B cell (primary cell): ENCODE results near the gene ESYT3. TPM values are rescaled to one million over a fixed set of nuclear protein-coding genes. Genes with fewer than 3 reads are reported as not detected.

ENCODE experiments used
- ATAC-seq: fragments of 200-7000 bp; cut with Tn5 transposase; one replicate; pipeline ENCODE4 v1.10.0; 2021; ENCODE audit warnings: low read depth, mild to moderate bottlenecking, moderate number of reproducible peaks, moderate library complexity
- CTCF ChIA-PET: fragments of 350-600 bp; sonication (Branson Sonifier 250); formaldehyde crosslinking; loops from one replicate; lab custom pipeline; 2021; ENCODE audit warnings: antibody characterized with exemption, inconsistent platforms; lab: Charles Lee
- POLR2A ChIA-PET: fragments of 350-600 bp; sonication (Branson Sonifier 250); formaldehyde crosslinking; loops from one replicate; lab custom pipeline; 2021; ENCODE audit warnings: antibody characterized with exemption; lab: Charles Lee
- DNase-seq: peaks from one replicate; pipeline ENCODE4 v3.0.0; 2013
- H2AFZ ChIP-seq: 2 replicates; pipeline ENCODE4 v1.6.1; 2012; ENCODE audit warnings: mild to moderate bottlenecking, low read depth, low read length; ENCODE audit not compliant: insufficient read depth, poor library complexity, severe bottlenecking
- H3K27ac ChIP-seq, 2 donors: 1 replicate in 1 of 2; 2 replicates in 1 of 2; pipeline ENCODE4 v1.5.1; 2012 to 2013; ENCODE audit warnings: low read length in 2 of 2, mild to moderate bottlenecking in 2 of 2, moderate library complexity in 1 of 2
- H3K27me3 ChIP-seq, 4 experiments: fragments of 200-600 bp in 1 of 4; sonication (generic) in 1 of 4; replicated peaks in 1 of 4; 1 replicate in 2 of 4; 2 replicates in 2 of 4; pipeline versions ENCODE4 v1.6.1 to v1.7.0; 2013 to 2016; ENCODE audit warnings: low read length in 3 of 4, mild to moderate bottlenecking in 2 of 4, mixed read lengths in 1 of 4, moderate library complexity in 1 of 4; ENCODE audit not compliant: insufficient read depth in 4 of 4, control insufficient read depth in 3 of 4; ENCODE audit errors: control extremely low read depth in 1 of 4
- H3K36me3 ChIP-seq, 2 experiments: replicated peaks in 1 of 2; 1 replicate in 1 of 2; 2 replicates in 1 of 2; pipeline versions ENCODE4 v1.6.1 to v1.7.1; 2013; ENCODE audit warnings: low read length in 1 of 2; ENCODE audit not compliant: insufficient read depth in 2 of 2, control insufficient read depth in 1 of 2; ENCODE audit errors: control extremely low read depth in 1 of 2, extremely low read depth in 1 of 2
- H3K4me1 ChIP-seq, 2 donors: fragments of 200-600 bp in 1 of 2; sonication (generic) in 1 of 2; 1 replicate in 1 of 2; 2 replicates in 1 of 2; pipeline versions ENCODE4 v1.5.1 to v1.6.1; 2013 to 2017; ENCODE audit warnings: low read length in 2 of 2; ENCODE audit not compliant: control insufficient read depth in 2 of 2, insufficient read depth in 2 of 2
- H3K4me2 ChIP-seq: replicated peaks from 2 replicates; pipeline ENCODE3; 2012; ENCODE audit warnings: mild to moderate bottlenecking, low read depth, low read length; ENCODE audit not compliant: poor library complexity, severe bottlenecking
- H3K4me3 ChIP-seq, 5 experiments: fragments of 200-600 bp in 1 of 5; sonication (generic) in 1 of 5; 1 replicate in 3 of 5; 2 replicates in 2 of 5; pipeline versions ENCODE4 v1.5.1 to v1.7.0; 2011 to 2016; ENCODE audit warnings: low read length in 4 of 5, mild to moderate bottlenecking in 4 of 5, low read depth in 2 of 5, control low read depth in 1 of 5, moderate library complexity in 1 of 5; ENCODE audit not compliant: insufficient read depth in 1 of 5; ENCODE audit errors: control extremely low read depth in 1 of 5, extremely low read depth in 1 of 5
- H3K79me2 ChIP-seq: fragments of 200-600 bp; sonication (generic); one replicate; pipeline ENCODE4 v1.6.0; 2016; ENCODE audit warnings: low read length; ENCODE audit not compliant: control insufficient read depth, insufficient read depth
- H3K9ac ChIP-seq: fragments of 200-600 bp; sonication (generic); 2 replicates; pipeline ENCODE4 v1.6.1; 2017; ENCODE audit warnings: mild to moderate bottlenecking, low read length, moderate library complexity
- H3K9me3 ChIP-seq, 3 donors: one replicate each; pipeline versions ENCODE4 v1.6.1 to v1.7.1; 2013; ENCODE audit warnings: low read length in 2 of 3; ENCODE audit not compliant: control insufficient read depth in 2 of 3, insufficient read depth in 1 of 3; ENCODE audit errors: control extremely low read depth in 1 of 3
- H4K20me1 ChIP-seq: 2 replicates; pipeline ENCODE4 v1.6.0; 2012; ENCODE audit warnings: mild to moderate bottlenecking, low read length; ENCODE audit not compliant: insufficient read depth, control insufficient read depth, poor library complexity, severe bottlenecking
- H3K27ac Mint-ChIP-seq: one replicate; pipeline ENCODE4 v1.8.0; 2021; ENCODE audit warnings: mixed read lengths
- H3K27me3 Mint-ChIP-seq: one replicate; pipeline ENCODE4 v1.8.0; 2021; ENCODE audit warnings: mixed read lengths
- H3K4me1 Mint-ChIP-seq: one replicate; pipeline ENCODE4 v1.8.0; 2021; ENCODE audit warnings: mixed read lengths
- H3K4me3 Mint-ChIP-seq: one replicate; pipeline ENCODE4 v1.8.0; 2021; ENCODE audit warnings: mixed read lengths
- H3K9me3 Mint-ChIP-seq: one replicate; pipeline ENCODE4 v1.8.0; 2022; ENCODE audit warnings: mixed read lengths; ENCODE audit not compliant: insufficient read depth
- EZH2 ChIP-seq: IDR thresholded peaks from 2 replicates; pipeline ENCODE4 v1.6.1; 2012; ENCODE audit warnings: borderline replicate concordance, low read depth, mild to moderate bottlenecking, moderate library complexity, low read length; ENCODE audit not compliant: insufficient read depth, poor library complexity, severe bottlenecking
- WGBS: methylation state at CpG from one replicate; pipeline ENCODE4 v1.1.5; 2013; ENCODE audit warnings: missing lambda C conversion rate; ENCODE audit not compliant: insufficient coverage; 5-methylcytosine and 5-hydroxymethylcytosine counted together
- intact Hi-C: fragments of 100-400 bp; cut with micrococcal nuclease; formaldehyde crosslinking; loops from one replicate; pipeline ENCODE4 v1.10.0; 2022
- polyA plus RNA-seq: library from polyadenylated mRNA; depleted of rRNA; stranded (reverse); fragments of >200 nt; gene quantifications from 2 replicates; pipeline ENCODE4 v1.2.3, GENCODE V29; 2012
- total RNA-seq, 2 donors: library from RNA; stranded (reverse); fragments of 120-200 nt in 1 of 2; gene quantifications; 1 replicate in 1 of 2; 2 replicates in 1 of 2; pipeline versions ENCODE4 v1.2.3 to v1.2.4, GENCODE V29; 2013 to 2022
- TF ChIP-seq, protein P1 (sequence below): fragments of 200-600 bp; IDR thresholded peaks from one replicate; pipeline ENCODE4 v1.8.0; 2022; ENCODE audit warnings: antibody characterized with exemption, mild to moderate bottlenecking

The ESYT3 gene
- total and polyA plus RNA-seq, 2 donors (not counting 1 experiment from before 2014, with no cell fraction given) = not detected

DNA sequence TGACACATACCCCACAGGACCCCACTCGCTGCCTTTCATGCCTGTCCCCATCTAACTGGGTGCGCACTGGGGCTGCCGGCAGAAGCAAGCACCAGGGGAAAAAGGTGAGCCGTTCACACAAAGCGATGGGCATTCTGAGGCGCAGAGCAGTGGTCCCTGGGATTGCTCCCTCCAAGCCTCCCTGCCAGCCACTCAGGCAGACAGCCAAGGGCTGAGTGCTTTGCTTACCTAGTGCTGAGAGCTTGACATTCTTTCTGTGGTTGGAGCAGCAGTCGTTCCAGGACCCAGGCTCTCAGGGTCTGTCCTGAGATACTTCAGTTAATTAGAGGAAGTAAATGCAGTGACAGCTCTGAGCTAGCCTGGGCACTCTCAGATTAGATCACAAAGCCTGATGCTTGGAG is 5.7 kb downstream of the ESYT3 start:
- ChIA-PET POLR2A (no interaction called here), CTCF (no interaction called here)
- H3K4me3 Mint-ChIP-seq = no peak overlapping the region
- Histone ChIP-seq H3K4me2 (no peak overlapping the region), H3K4me1 (peaks cover under 1 to 3% of the 10 kb centered on the region in 2 donors), H2AFZ (no peak overlapping the region), H3K27ac (no peak overlapping the region), H3K79me2 (no peaks in the 10 kb centered on the region), H3K36me3 (no peaks in the 10 kb centered on the region), H3K4me3 (no peak overlapping the region), H3K9me3 (peaks cover 0 to 3% (median 0%) of the 10 kb centered on the region in 3 donors), H3K9ac (no peak overlapping the region), H3K27me3 (peaks cover 0 to 17% (median 6%) of the 10 kb centered on the region in 4 experiments), H4K20me1 (no peaks in the 10 kb centered on the region)
- TF ChIP-seq, protein P1, sequence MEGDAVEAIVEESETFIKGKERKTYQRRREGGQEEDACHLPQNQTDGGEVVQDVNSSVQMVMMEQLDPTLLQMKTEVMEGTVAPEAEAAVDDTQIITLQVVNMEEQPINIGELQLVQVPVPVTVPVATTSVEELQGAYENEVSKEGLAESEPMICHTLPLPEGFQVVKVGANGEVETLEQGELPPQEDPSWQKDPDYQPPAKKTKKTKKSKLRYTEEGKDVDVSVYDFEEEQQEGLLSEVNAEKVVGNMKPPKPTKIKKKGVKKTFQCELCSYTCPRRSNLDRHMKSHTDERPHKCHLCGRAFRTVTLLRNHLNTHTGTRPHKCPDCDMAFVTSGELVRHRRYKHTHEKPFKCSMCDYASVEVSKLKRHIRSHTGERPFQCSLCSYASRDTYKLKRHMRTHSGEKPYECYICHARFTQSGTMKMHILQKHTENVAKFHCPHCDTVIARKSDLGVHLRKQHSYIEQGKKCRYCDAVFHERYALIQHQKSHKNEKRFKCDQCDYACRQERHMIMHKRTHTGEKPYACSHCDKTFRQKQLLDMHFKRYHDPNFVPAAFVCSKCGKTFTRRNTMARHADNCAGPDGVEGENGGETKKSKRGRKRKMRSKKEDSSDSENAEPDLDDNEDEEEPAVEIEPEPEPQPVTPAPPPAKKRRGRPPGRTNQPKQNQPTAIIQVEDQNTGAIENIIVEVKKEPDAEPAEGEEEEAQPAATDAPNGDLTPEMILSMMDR = no peak
- no peak for TF ChIP-seq EZH2
- DNase-seq (no peak), ATAC-seq (no peak)
- peaks cover 4% of the 10 kb centered on the region for H3K4me1 Mint-ChIP-seq
- no peaks in the 10 kb centered on the region for H3K9me3 Mint-ChIP-seq
- no peak overlapping the region for H3K27ac Mint-ChIP-seq
- intact Hi-C loops = no loop called here
- H3K27me3 Mint-ChIP-seq = peaks cover 38% of the 10 kb centered on the region
- 81% methylated on average over 7 of the region's 7 CpGs for WGBS

DNA sequence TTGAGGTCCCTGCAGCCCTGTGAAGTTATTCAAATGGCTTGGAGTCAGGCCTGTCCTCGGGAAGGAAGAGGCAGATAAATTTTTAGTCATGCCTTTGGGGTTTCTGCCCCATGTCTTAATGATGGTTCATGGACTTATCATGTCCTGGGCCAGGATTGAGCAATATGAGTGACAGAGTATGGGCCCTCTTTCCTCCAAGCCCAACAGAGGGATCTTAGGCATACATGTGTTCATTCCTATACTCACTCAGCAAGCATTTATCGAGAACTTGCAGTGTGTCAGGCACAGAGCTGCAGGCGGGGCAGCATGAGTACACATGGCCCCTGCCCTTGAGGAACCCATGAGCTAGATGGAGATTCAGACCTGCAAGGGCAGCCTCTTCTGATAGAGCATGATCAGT is 6.2 kb downstream of the ESYT3 start:
- Histone ChIP-seq H3K27me3 (peaks cover 0 to 12% (median 4%) of the 10 kb centered on the region in 4 experiments), H3K36me3 (no peaks in the 10 kb centered on the region), H3K4me1 (no peaks in the 10 kb centered on the region), H3K27ac (no peak overlapping the region), H2AFZ (no peak overlapping the region), H3K9ac (no peak overlapping the region), H3K4me2 (no peak overlapping the region), H3K79me2 (no peaks in the 10 kb centered on the region), H3K9me3 (no peaks in the 10 kb centered on the region), H3K4me3 (no peak overlapping the region), H4K20me1 (no peaks in the 10 kb centered on the region)
- ChIA-PET CTCF (no interaction called here), POLR2A (no interaction called here)
- Mint-ChIP-seq H3K9me3 (no peaks in the 10 kb centered on the region), H3K27ac (no peak overlapping the region), H3K27me3 (peaks cover 41% of the 10 kb centered on the region), H3K4me1 (peaks cover 2% of the 10 kb centered on the region), H3K4me3 (no peak overlapping the region)
- intact Hi-C loops = no loop called here
- 78% methylated on average over 3 of the region's 3 CpGs for WGBS
- DNase-seq = no peak
- no peak for ATAC-seq
- TF ChIP-seq, protein P1 = no peak
- no peak for TF ChIP-seq EZH2
